Esophagus (tissue), 2 donors: Measurements from ENCODE around the gene MOB2. TPM values are rescaled to one million over a fixed set of nuclear protein-coding genes. Genes with fewer than 3 reads are reported as not detected.
A peak's percentile ranks its signal among the peaks of the same experiment; 100 is the strongest.

Experiments used
- H3K27ac ChIP-seq, 2 donors: one replicate each; pipeline ENCODE4 v1.5.1; 2013; ENCODE audit warnings: low read depth in 2 of 2, mild to moderate bottlenecking in 2 of 2, inconsistent platforms in 1 of 2, low read length in 1 of 2, moderate library complexity in 1 of 2
- H3K27me3 ChIP-seq, 2 donors: one replicate each; pipeline ENCODE4 v1.6.1; 2013; ENCODE audit warnings: low read length in 2 of 2, control low read depth in 1 of 2, mild to moderate bottlenecking in 1 of 2; ENCODE audit not compliant: insufficient read depth in 2 of 2, control insufficient read depth in 1 of 2
- H3K36me3 ChIP-seq, 2 donors: one replicate each; pipeline ENCODE4 v1.6.1; 2013; ENCODE audit warnings: low read length in 1 of 2; ENCODE audit not compliant: control insufficient read depth in 2 of 2, insufficient read depth in 2 of 2
- H3K4me1 ChIP-seq, 2 donors: one replicate each; pipeline ENCODE4 v1.6.1; 2013; ENCODE audit warnings: low read length in 1 of 2; ENCODE audit not compliant: control insufficient read depth in 2 of 2, insufficient read depth in 2 of 2
- H3K4me3 ChIP-seq, 2 donors: one replicate each; pipeline ENCODE4 v1.5.1; 2013; ENCODE audit warnings: low read length in 2 of 2, mild to moderate bottlenecking in 2 of 2, low read depth in 1 of 2, moderate library complexity in 1 of 2
- H3K9me3 ChIP-seq, 2 donors: one replicate each; pipeline ENCODE4 v1.6.1; 2013; ENCODE audit warnings: mild to moderate bottlenecking in 2 of 2, low read depth in 1 of 2, low read length in 1 of 2, moderate library complexity in 1 of 2; ENCODE audit not compliant: control insufficient read depth in 2 of 2, insufficient read depth in 1 of 2
- WGBS, 2 donors: extraction: QIAGEN DNeasy Blood & Tissue Kit; methylation state at CpG; one replicate each; pipeline ENCODE4 v1.1.7; 2013; 5-methylcytosine and 5-hydroxymethylcytosine counted together
- polyA plus RNA-seq, 2 donors: library from polyadenylated mRNA; stranded (reverse); fragments of 200-250 nt; gene quantifications; one replicate each; pipeline ENCODE4 v1.2.3, GENCODE V29; 2013
- donor health status: healthy with polysubstance abuse.
- donor health status: Bipolar disorder and iron deficiency.

Gene MOB2
- polyA plus RNA-seq, 2 donors = 33.2 to 43.8 TPM

DNA sequence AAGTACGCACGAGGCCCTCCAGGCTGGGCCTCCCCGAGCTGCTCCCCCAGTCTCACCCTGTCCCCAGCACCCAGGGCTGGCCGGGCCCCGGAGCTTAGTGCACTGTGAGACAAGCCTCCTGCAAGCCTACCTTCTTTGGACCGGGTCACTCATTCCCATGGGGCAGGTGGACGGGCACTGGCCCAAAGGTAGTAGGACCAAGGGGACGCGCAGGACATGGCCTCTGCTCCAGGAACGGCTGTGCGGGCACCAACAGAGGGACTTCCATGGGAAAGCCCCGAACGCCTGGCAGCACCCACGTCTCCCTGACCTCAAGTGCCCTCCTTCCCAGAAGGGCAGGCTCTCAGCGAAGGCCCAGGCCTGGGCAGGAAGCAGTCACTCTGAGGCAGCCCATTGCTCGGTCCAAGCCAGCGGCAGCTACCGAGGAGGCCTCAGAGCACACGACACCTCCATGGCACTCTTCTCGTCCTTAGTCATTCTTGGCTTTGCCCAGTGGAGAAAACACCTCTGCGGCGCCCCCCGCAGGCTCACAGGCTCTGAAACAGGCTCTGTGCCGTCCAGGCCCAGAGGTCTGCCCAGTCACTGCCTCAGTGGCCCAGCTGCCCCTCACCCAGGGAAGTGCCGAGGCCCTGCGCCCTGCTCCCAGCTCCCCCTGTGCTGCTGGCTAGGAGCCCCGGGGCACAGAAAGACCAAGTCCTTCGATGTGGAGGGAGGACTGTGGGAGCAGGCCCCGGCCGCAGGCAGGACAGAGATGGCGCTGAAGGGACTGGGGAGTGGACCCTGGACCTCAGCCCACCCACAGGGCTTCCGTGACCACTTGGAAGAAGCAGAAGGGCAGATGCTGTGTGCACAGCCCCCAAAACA, 3.8 kb downstream of the MOB2 start:
- Histone ChIP-seq H3K27ac (peak overlapping the region; percentile 73 to 84), H3K27me3 (no peaks in the 10 kb centered on the region), H3K4me3 (no peak overlapping the region), H3K36me3 (peaks cover 7 to 36% of the 10 kb centered on the region in 2 donors), H3K9me3 (no peaks in the 10 kb centered on the region), H3K4me1 (peaks cover 25 to 51% of the 10 kb centered on the region in 2 donors)
- WGBS, 2 donors = 79 to 86% methylated on average over 32 of the region's 32 CpGs

DNA sequence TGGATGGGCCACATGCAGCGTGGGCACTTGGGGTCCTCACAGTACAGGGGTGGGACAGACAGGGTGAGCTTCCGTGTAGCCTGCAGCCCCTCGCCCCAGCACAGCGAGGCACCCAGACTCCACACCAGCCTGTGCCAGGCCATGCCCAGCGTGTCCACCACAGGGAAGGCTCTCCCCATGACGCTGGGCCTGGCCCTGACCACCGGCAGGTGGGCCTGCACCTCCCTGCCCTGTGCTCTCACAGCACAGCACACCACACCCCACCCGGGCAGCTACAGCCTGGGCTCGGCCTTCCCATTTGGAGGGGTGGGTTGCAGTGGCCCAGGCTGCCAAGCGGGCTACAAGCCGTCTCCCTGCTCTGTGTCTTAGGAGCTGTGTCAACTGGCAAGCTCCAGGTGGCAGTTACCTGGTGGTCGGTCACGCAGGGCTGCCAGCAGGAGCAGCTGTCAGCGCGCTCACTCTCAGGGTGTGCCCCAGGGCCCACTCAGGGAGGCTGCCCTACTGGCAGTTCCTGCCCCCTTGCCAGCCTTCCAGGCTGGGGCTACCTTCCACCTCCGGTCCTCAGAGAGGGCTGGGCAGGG, 4.6 kb downstream of the MOB2 start:
- H3K4me1 ChIP-seq = peaks cover 19 to 43% of the 10 kb centered on the region in 2 donors
- H3K4me3 ChIP-seq = peak overlapping the region in 1 of 2 donors; percentile 19
- H3K27me3 ChIP-seq = no peaks in the 10 kb centered on the region
- no peaks in the 10 kb centered on the region for H3K9me3 ChIP-seq
- peak overlapping the region; percentile 73 to 84 for H3K27ac ChIP-seq
- peaks cover 7 to 42% of the 10 kb centered on the region in 2 donors for H3K36me3 ChIP-seq
- 83 to 85% methylated on average over 16 of the region's 16 CpGs for WGBS, 2 donors

DNA sequence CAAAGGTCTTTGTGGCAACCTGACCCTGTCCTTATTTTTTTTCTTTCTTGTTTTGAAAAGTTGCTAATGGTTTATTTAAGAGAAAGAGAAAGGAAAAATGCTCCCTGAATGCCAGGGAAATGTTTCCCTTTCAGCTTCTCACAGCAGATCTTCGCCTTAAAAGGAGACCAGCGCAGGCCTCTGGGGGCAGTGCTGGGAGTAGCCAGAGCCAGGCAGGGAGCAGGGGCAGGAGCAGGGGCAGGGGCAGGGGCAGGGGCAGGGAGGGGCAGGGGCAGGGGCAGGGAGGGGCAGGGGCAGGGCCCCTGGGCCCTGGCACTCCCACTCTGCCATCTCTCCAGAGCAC, 5.1 kb downstream of the MOB2 start:
- peaks cover 16 to 39% of the 10 kb centered on the region in 2 donors for H3K4me1 ChIP-seq
- no peak overlapping the region for H3K4me3 ChIP-seq
- H3K36me3 ChIP-seq = peaks cover 7 to 44% of the 10 kb centered on the region in 2 donors
- H3K27me3 ChIP-seq = no peaks in the 10 kb centered on the region
- no peaks in the 10 kb centered on the region for H3K9me3 ChIP-seq
- WGBS, 2 donors = 73 to 84% methylated on average over 2 of the region's 2 CpGs
- peak overlapping the region; percentile 73 to 84 for H3K27ac ChIP-seq

DNA sequence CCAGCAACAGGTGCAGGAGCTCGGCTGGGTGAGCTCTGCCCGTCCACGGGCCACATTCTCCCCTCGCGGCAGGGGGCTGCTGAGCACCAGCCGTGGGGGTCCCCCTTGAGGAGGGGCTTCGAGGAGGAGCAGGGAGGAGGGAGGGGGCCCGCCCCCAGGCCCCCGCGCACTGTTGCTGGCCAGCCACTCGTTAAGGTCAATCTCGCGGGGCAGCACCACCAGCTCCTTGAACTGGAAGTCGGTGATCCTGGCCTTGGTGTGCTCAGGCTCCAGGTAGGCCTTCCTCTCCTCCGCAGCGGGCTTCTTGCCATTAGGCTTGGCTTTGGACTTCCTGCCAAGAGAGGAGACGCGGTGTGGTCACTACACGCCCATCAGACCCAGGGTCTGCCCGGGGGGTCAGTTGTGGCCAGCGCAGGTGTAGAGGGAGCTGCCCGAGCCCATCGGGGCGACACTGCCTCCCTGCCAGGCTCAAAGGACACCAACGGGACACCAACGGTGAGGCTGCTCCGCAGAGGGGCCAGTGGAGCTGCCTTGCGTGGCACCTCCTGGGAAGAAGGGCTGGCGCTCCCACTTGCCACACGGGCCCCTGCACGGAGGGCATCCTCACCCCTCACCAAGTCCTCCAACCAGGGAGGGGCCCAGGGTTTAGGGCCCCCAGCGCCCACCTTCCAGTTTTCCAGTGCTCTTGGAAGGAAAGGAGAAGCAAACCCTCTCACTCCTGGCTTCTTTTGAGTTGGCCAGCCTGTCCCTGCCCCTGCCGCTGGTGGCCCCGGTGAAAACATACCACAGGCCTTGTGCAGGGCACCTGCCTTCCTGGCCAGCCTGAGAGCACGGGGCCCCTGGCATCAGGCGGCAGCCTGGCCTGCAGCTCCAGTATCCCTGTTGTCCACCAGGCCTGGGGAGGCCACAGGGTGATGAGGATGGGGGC, 5.8 kb downstream of the MOB2 start:
- Histone ChIP-seq H3K4me3 (no peak overlapping the region), H3K36me3 (peaks cover 10 to 45% of the 10 kb centered on the region in 2 donors), H3K27me3 (no peaks in the 10 kb centered on the region), H3K4me1 (peaks cover 9 to 33% of the 10 kb centered on the region in 2 donors), H3K9me3 (no peaks in the 10 kb centered on the region), H3K27ac (peak overlapping the region; percentile 52 to 76)
- WGBS, 2 donors = 88 to 93% methylated on average over 32 to 36 of the region's 36 CpGs

DNA sequence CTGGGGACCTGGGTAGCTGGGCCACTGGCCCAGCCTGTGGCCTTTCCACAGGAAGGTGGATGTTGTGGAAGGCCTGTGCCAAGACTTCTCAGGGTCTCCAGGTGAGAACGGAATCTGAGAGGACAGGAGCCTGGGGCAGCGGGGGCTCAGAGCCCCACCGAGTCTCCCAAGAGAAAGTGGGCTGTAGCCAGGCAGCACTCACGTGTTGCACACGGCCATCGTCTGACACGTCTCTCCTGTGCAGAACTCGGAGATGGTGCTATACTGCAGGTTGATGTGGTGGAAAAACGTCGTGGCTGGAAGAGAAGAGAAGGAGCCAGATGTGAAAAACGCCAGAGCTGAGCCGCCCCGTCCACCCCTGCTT, 6.4 kb downstream of the MOB2 start:
- H3K27me3 ChIP-seq = no peaks in the 10 kb centered on the region
- peaks cover 8 to 27% of the 10 kb centered on the region in 2 donors for H3K4me1 ChIP-seq
- no peaks in the 10 kb centered on the region for H3K9me3 ChIP-seq
- peak overlapping the region in 1 of 2 donors; percentile 76 for H3K27ac ChIP-seq
- no peak overlapping the region for H3K4me3 ChIP-seq
- peaks cover 12 to 49% of the 10 kb centered on the region in 2 donors for H3K36me3 ChIP-seq
- 83 to 84% methylated on average over 13 of the region's 13 CpGs for WGBS, 2 donors

DNA sequence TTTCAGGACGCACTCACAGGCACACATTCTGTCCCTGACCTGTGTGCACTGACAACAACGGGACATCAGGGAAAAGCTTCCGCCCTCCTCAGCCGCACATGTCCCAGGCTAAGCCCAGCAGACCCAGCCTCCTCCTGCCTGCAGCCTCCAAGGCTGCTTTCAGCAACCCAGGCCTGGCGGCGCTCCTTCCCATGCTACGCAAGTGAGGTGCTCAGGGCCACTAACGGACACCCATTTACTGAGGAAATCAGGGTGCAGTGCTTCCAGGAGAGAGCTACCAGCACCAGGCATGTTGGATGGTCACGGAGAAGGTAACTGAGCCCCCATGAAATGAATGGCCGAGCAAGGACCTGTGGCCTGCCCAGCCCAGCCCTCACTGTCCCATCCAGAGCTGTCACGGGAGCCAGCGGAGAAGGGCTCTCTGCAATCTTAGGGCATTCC, 6.9 kb downstream of the MOB2 start:
- no peaks in the 10 kb centered on the region for H3K9me3 ChIP-seq
- WGBS, 2 donors = 95% methylated on average over 12 of the region's 12 CpGs
- H3K27ac ChIP-seq = peak overlapping the region in 1 of 2 donors; percentile 76
- peaks cover 12 to 50% of the 10 kb centered on the region in 2 donors for H3K36me3 ChIP-seq
- no peaks in the 10 kb centered on the region for H3K27me3 ChIP-seq
- no peak overlapping the region for H3K4me3 ChIP-seq
- H3K4me1 ChIP-seq = peaks cover 8 to 23% of the 10 kb centered on the region in 2 donors

DNA sequence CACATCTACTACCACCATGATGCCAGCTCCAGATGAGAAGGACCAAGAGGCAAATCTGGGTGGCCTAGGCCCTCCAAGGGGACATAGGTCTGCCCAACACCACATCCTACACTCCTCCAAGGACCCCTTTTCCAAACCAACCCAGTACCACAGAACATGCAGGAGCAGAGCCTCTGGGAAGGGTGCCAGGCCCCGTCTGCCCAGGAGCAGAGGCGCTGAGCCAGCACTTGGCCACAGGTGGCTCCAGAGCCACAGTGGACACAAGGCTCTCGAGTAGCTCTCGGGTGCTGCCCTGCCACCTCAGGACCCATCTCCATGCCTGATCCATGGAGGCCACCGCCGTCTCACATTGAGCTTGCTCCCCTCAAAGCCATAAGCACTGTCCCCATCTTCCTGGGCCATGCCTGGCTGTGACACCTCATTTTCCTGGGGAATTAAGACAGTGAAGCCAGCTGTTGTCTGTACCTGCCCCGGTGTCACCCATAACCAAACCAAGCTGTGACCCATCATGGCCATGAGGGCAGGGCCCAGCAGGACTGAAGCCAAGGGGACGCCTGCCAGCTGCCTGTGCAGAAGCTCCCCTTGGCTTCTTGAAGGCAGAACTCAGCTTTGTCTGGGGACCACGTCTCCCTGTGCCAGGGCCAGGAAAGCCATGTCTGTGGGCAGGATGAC, 7.4 kb downstream of the MOB2 start:
- Histone ChIP-seq H3K4me1 (peaks cover 8 to 21% of the 10 kb centered on the region in 2 donors), H3K27me3 (no peaks in the 10 kb centered on the region), H3K36me3 (peaks cover 12 to 50% of the 10 kb centered on the region in 2 donors), H3K9me3 (no peaks in the 10 kb centered on the region), H3K4me3 (no peak overlapping the region), H3K27ac (peak overlapping the region; percentile 4 to 47)
- WGBS, 2 donors = 77 to 79% methylated on average over 9 of the region's 9 CpGs

DNA sequence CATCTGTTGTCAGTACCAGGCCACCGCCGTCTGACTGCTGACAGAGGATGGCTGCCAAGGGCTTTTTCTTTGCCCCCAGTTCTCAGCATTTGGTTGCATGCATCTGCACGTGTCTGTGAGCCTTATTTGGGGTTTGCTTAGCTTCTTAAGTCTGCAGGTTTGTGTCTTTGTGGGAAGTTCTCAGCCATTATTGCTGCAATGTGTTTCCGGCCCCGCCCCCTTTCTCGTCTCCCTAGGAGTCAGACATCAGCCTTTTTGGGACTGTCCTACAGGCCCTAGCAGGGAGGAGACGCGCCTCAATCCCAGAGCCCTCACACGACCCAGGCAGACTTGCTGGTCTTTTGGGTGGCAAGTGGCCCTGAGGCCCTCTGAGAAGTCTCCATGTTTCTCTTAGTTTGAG, 8.0 kb downstream of the MOB2 start:
- Histone ChIP-seq H3K27ac (peak overlapping the region in 1 of 2 donors; percentile 19), H3K9me3 (no peaks in the 10 kb centered on the region), H3K27me3 (no peaks in the 10 kb centered on the region), H3K4me3 (no peak overlapping the region), H3K4me1 (peaks cover 8 to 20% of the 10 kb centered on the region in 2 donors), H3K36me3 (peaks cover 16 to 53% of the 10 kb centered on the region in 2 donors)
- WGBS, 2 donors = 69 to 70% methylated on average over 9 of the region's 9 CpGs

DNA sequence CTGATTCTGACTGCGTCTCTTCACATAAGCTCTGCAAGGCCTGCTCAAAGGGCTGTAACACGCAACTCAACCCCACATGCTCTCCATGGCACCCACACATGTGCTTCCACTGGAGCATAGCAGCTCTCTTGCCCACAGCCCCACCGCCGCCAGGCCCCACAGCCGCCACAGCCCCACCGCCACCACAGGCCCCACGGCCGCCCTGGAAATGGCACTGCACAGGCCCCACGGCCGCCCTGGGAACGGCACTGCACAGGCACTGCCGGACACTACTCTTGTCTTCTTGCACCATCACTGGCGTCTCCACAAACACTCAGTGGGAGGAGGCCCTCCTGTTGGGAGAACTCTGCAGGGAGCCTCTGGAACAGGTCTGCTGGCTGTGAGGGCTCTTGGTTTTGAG, 8.6 kb downstream of the MOB2 start:
- Histone ChIP-seq H3K4me3 (no peak overlapping the region), H3K27ac (no peak overlapping the region), H3K36me3 (peaks cover 17 to 53% of the 10 kb centered on the region in 2 donors), H3K27me3 (no peaks in the 10 kb centered on the region), H3K4me1 (peaks cover 11 to 17% of the 10 kb centered on the region in 2 donors), H3K9me3 (no peaks in the 10 kb centered on the region)
- 94 to 95% methylated on average over 13 of the region's 13 CpGs for WGBS, 2 donors
